Type B pancreatic cell (in vitro differentiated cells): ENCODE measurements around the gene PRKAR2B. TPM values are rescaled to one million over a fixed set of nuclear protein-coding genes. Genes with fewer than 3 reads are reported as not detected.

ENCODE experiments used
- DNase-seq: peaks from one replicate; pipeline ENCODE4 v3.0.0; 2021; ENCODE audit warnings: mixed read lengths; ENCODE audit not compliant: unreplicated experiment; ENCODE audit errors: extremely low spot score
- H3K27ac Mint-ChIP-seq: 2 replicates; pipeline ENCODE4 v1.8.0; 2021; ENCODE audit warnings: mild to moderate bottlenecking, mixed read lengths
- H3K27me3 Mint-ChIP-seq: 2 replicates; pipeline ENCODE4 v1.8.0; 2021; ENCODE audit warnings: mixed read lengths
- H3K36me3 Mint-ChIP-seq: 2 replicates; pipeline ENCODE4 v1.8.0; 2021; ENCODE audit warnings: mixed read lengths
- H3K4me1 Mint-ChIP-seq: one replicate; pipeline ENCODE4 v1.8.0; 2021; ENCODE audit warnings: mixed read lengths; ENCODE audit not compliant: unreplicated experiment
- H3K4me3 Mint-ChIP-seq: 2 replicates; pipeline ENCODE4 v1.8.0; 2021; ENCODE audit warnings: mild to moderate bottlenecking, mixed read lengths
- H3K9me3 Mint-ChIP-seq: 2 replicates; pipeline ENCODE4 v1.8.0; 2021; ENCODE audit warnings: mixed read lengths
- total RNA-seq: library from RNA; stranded (reverse); gene quantifications from 2 replicates; pipeline ENCODE4 v1.2.1, GENCODE V29; 2021; ENCODE audit warnings: low replicate concordance
- TF ChIP-seq, protein P1 (sequence below): fragments of 200-600 bp; sonication (generic); conservative IDR thresholded peaks from 2 replicates; pipeline ENCODE4 v1.5.0; 2021; ENCODE audit warnings: antibody characterized with exemption, mild to moderate bottlenecking

The PRKAR2B gene
- total RNA-seq, 1 donor from 2014 or later: 7.2 TPM

DNA sequence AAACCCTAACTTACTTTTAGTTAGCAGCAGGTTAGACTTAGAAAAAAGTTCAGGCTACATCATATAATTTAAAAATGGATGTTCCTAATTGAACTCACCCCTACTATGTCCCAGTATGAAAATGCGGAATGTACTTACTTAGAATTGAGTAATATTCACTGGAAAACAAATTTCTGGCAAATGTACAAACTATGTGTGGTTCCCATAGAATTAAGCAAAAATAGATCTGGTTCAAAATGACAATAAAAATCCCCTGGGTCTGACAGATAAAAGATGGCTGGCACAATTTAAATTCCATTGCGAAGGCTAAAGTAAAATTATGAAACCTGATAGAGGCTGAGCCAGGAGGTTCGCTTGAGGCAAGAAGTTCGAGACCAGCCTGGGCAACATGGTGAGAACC is 42.4 kb upstream of the PRKAR2B start:
- H3K4me3 Mint-ChIP-seq: no peak overlapping the region
- no peaks in the 10 kb centered on the region for H3K36me3 Mint-ChIP-seq
- H3K9me3 Mint-ChIP-seq: no peaks in the 10 kb centered on the region
- H3K4me1 Mint-ChIP-seq: no peaks in the 10 kb centered on the region
- DNase-seq: no peak
- no peak overlapping the region for H3K27ac Mint-ChIP-seq
- TF ChIP-seq, protein P1, sequence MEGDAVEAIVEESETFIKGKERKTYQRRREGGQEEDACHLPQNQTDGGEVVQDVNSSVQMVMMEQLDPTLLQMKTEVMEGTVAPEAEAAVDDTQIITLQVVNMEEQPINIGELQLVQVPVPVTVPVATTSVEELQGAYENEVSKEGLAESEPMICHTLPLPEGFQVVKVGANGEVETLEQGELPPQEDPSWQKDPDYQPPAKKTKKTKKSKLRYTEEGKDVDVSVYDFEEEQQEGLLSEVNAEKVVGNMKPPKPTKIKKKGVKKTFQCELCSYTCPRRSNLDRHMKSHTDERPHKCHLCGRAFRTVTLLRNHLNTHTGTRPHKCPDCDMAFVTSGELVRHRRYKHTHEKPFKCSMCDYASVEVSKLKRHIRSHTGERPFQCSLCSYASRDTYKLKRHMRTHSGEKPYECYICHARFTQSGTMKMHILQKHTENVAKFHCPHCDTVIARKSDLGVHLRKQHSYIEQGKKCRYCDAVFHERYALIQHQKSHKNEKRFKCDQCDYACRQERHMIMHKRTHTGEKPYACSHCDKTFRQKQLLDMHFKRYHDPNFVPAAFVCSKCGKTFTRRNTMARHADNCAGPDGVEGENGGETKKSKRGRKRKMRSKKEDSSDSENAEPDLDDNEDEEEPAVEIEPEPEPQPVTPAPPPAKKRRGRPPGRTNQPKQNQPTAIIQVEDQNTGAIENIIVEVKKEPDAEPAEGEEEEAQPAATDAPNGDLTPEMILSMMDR: no peak
- no peaks in the 10 kb centered on the region for H3K27me3 Mint-ChIP-seq

GRCh38 chr7:107002529-107002998 is 41.9 kb upstream of the PRKAR2B start:
- H3K4me1 Mint-ChIP-seq: no peaks in the 10 kb centered on the region
- no peaks in the 10 kb centered on the region for H3K27me3 Mint-ChIP-seq
- no peaks in the 10 kb centered on the region for H3K36me3 Mint-ChIP-seq
- H3K27ac Mint-ChIP-seq: no peak overlapping the region
- DNase-seq: no peak
- H3K4me3 Mint-ChIP-seq: no peak overlapping the region
- TF ChIP-seq, protein P1: no peak
- no peaks in the 10 kb centered on the region for H3K9me3 Mint-ChIP-seq

DNA sequence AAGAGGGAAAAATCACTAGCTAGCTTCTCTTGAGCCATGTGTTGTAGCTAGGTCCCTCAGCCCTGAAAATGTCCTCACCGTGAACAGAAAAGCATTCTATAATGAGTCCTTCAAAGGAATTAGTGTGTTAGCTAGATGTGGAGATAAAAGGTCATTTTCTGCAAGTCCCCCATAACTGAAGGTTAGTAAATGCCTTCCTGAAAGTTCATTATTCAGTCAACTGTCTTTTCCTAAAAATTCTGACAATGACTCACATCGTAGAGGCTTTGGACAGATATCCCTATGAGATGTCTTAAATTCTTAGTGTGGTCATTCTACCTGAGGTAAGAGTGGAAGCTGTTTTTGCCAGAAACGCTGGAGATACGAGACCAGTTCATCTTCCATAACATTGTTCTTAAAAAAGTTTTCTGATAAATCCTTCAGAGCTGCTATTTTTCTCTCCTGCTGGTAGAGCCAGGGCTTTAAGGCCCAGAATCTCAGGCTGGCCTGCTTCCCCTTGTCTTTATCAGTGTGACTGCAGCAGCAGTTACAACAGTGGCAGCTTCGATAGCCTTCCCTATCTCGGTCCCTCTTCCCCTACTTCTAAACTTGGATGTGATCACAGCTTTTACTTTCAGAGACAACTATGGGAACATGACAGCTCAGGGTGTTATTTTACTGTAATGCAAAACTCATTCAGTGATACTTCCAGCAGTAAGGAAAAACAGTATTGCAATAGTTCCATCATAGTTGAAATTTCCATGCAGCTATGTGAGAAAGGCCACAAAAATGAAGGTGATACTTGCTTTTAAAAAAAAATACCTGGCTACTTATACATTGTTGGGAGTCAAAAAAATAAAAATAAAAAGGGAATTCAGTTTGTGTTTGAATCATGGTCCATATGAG is 37.3 kb upstream of the PRKAR2B start:
- H3K4me3 Mint-ChIP-seq: no peak overlapping the region
- DNase-seq: no peak
- no peaks in the 10 kb centered on the region for H3K36me3 Mint-ChIP-seq
- TF ChIP-seq, protein P1: no peak
- H3K4me1 Mint-ChIP-seq: no peaks in the 10 kb centered on the region
- no peaks in the 10 kb centered on the region for H3K9me3 Mint-ChIP-seq
- H3K27me3 Mint-ChIP-seq: no peaks in the 10 kb centered on the region
- no peak overlapping the region for H3K27ac Mint-ChIP-seq

DNA sequence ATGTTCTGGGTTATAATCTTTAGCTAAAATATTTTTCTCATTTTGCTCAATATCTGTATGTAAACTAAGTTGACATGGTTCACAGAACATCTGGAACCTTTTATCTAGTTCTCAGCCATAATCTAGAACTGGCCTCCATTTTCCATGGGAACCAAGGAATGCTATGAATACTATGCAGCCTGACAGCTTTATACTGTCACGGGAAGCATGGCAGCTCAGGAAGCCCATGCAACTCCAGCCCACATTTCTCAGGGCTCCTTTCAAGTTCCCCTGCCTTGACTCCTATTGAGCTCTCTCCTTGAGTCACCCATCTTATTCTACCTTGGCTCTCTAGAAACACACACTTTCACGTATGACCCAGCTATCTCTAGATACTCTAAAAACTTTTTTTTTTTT is 36.6 kb upstream of the PRKAR2B start:
- no peaks in the 10 kb centered on the region for H3K27me3 Mint-ChIP-seq
- no peak for DNase-seq
- H3K9me3 Mint-ChIP-seq: no peaks in the 10 kb centered on the region
- H3K36me3 Mint-ChIP-seq: no peaks in the 10 kb centered on the region
- H3K4me1 Mint-ChIP-seq: no peaks in the 10 kb centered on the region
- H3K27ac Mint-ChIP-seq: no peak overlapping the region
- H3K4me3 Mint-ChIP-seq: no peak overlapping the region
- TF ChIP-seq, protein P1: no peak

- H3K9me3 Mint-ChIP-seq: no peaks in the 10 kb centered on the region
- no peak overlapping the region for H3K4me3 Mint-ChIP-seq
- TF ChIP-seq, protein P1: no peak
- no peaks in the 10 kb centered on the region for H3K36me3 Mint-ChIP-seq
- no peak for DNase-seq
- H3K27ac Mint-ChIP-seq: no peak overlapping the region
- H3K27me3 Mint-ChIP-seq: no peaks in the 10 kb centered on the region
- no peaks in the 10 kb centered on the region for H3K4me1 Mint-ChIP-seq
Observed at GRCh38 chr7:107009846-107010203, 34.7 kb upstream of the PRKAR2B start.
